ENCODE results near the gene NEAT1. TPM values are rescaled to one million over a fixed set of nuclear protein-coding genes. Genes with fewer than 3 reads are reported as not detected.
"Not testable (repeated sequence)": the region's sequence is repeated elsewhere in the genome, so short reads cannot be mapped to it uniquely, and the experiment has no call there.

NEAT1 gene
- total RNA-seq, 1 donor from 2014 or later: 27.0 TPM

- no peak for DNase-seq (ENCODE audit: low read depth)
- no peak for TF ChIP-seq CTCF (conservative IDR thresholded peaks at IDR 0.05; ENCODE audit: low read depth, low read length)
- no peak overlapping the region for H3K4me3 ChIP-seq (ENCODE audit: low read depth, low read length)
Measured at GRCh38 chr11:65410936-65411680, 11.5 kb upstream of the NEAT1 start.

GRCh38 chr11:65411681-65412070 lies 10.9 kb upstream of the NEAT1 start:
- H3K4me3 ChIP-seq (ENCODE audit: low read depth, low read length): no peak overlapping the region
- no peak for DNase-seq (ENCODE audit: low read depth)
- no peak for TF ChIP-seq CTCF (conservative IDR thresholded peaks at IDR 0.05; ENCODE audit: low read depth, low read length)

- H3K4me3 ChIP-seq (ENCODE audit: low read depth, low read length): no peak overlapping the region
- DNase-seq (ENCODE audit: low read depth): no peak
- no peak for TF ChIP-seq CTCF (conservative IDR thresholded peaks at IDR 0.05; ENCODE audit: low read depth, low read length)
Measured at GRCh38 chr11:65412271-65413076, 10.1 kb upstream of the NEAT1 start.

- not testable (repeated sequence) for DNase-seq (ENCODE audit: low read depth); H3K4me3 ChIP-seq (ENCODE audit: low read depth, low read length)
Measured at GRCh38 chr11:65413077-65413664, 9.4 kb upstream of the NEAT1 start.

GRCh38 chr11:65414776-65415498 lies 7.7 kb upstream of the NEAT1 start:
- TF ChIP-seq CTCF (conservative IDR thresholded peaks at IDR 0.05; ENCODE audit: low read depth, low read length): no peak
- no peak overlapping the region for H3K4me3 ChIP-seq (ENCODE audit: low read depth, low read length)
- no peak for DNase-seq (ENCODE audit: low read depth)

- H3K4me3 ChIP-seq (ENCODE audit: low read depth, low read length): peak overlapping the region; percentile 52
- no peak for TF ChIP-seq CTCF (conservative IDR thresholded peaks at IDR 0.05; ENCODE audit: low read depth, low read length)
- DNase-seq (ENCODE audit: low read depth): no peak
Measured at GRCh38 chr11:65415499-65416340, 6.9 kb upstream of the NEAT1 start.

Measured in epithelial cell of proximal tubule (primary cell).